Suprapubic skin (tissue), 4 donors: Measurements from ENCODE around the gene CPNE4.

Source experiments
- CTCF ChIP-seq, 2 donors: fragments of 200-600 bp in 1 of 2; fragments of 450-650 bp in 1 of 2; sonication (generic) in 1 of 2; IDR thresholded peaks; one replicate each; pipeline ENCODE4 v1.5.1; 2016 to 2019; ENCODE audit warnings: antibody characterized with exemption in 2 of 2, mild to moderate bottlenecking in 1 of 2, moderate library complexity in 1 of 2
- EP300 ChIP-seq: sonication (generic); formaldehyde crosslinking; IDR thresholded peaks from one replicate; pipeline ENCODE4 v1.6.1; 2017; ENCODE audit warnings: antibody characterized with exemption
- POLR2A ChIP-seq, 2 donors: fragments of 450-650 bp; IDR thresholded peaks; one replicate each; pipeline ENCODE4 v1.6.1; 2017; ENCODE audit warnings: antibody characterized with exemption in 2 of 2, mild to moderate bottlenecking in 2 of 2, moderate library complexity in 2 of 2
- POLR2AphosphoS5 ChIP-seq, 3 donors: sonication (generic); formaldehyde crosslinking; IDR thresholded peaks; one replicate each; pipeline ENCODE4 v1.6.1; 2017; ENCODE audit warnings: antibody characterized with exemption in 3 of 3

DNA sequence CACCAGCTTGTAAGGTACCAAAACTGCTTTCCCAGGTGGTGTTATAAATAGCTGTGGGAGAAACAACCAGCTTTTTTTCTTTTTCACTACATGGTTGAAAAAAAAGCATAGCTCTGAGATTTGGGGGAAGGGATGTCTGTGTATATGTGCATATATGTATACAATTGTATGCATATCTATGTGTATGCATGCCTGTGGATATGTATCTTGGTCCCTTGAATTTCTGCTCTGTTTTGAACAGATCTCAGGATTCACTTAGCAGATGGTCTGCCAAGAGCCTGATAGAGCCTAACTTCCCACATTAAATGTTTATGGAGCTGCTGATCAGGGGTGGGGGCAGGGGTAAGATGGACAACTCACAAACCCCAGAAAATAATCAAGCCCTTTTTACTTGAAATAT is 39.0 kb upstream of the CPNE4 start:
- TF ChIP-seq CTCF (IDR thresholded peaks at IDR 0.05): no peak
- no peak for TF ChIP-seq POLR2A (IDR thresholded peaks at IDR 0.05)
- no peak for TF ChIP-seq POLR2AphosphoS5 (IDR thresholded peaks at IDR 0.05)
- no peak for TF ChIP-seq EP300
